Fibroblast of pulmonary artery (primary cell): ENCODE measurements around the gene CCDC88C.

ENCODE experiments used
- DNase-seq: peaks from one replicate; pipeline ENCODE4 v3.0.0-alpha.2; 2010; ENCODE audit warnings: low read depth
- H3K4me3 ChIP-seq: replicated peaks from 2 replicates; pipeline ENCODE4 v1.5.1; 2011; ENCODE audit warnings: low read depth, mild to moderate bottlenecking, control low read depth, low read length, moderate library complexity
- TF ChIP-seq, protein P1 (sequence below): IDR thresholded peaks from 2 replicates; pipeline ENCODE4 v1.5.1; 2011; ENCODE audit warnings: mild to moderate bottlenecking, control low read depth, low read length, inconsistent platforms; ENCODE audit errors: missing control alignments

The CCDC88C gene, protein sequence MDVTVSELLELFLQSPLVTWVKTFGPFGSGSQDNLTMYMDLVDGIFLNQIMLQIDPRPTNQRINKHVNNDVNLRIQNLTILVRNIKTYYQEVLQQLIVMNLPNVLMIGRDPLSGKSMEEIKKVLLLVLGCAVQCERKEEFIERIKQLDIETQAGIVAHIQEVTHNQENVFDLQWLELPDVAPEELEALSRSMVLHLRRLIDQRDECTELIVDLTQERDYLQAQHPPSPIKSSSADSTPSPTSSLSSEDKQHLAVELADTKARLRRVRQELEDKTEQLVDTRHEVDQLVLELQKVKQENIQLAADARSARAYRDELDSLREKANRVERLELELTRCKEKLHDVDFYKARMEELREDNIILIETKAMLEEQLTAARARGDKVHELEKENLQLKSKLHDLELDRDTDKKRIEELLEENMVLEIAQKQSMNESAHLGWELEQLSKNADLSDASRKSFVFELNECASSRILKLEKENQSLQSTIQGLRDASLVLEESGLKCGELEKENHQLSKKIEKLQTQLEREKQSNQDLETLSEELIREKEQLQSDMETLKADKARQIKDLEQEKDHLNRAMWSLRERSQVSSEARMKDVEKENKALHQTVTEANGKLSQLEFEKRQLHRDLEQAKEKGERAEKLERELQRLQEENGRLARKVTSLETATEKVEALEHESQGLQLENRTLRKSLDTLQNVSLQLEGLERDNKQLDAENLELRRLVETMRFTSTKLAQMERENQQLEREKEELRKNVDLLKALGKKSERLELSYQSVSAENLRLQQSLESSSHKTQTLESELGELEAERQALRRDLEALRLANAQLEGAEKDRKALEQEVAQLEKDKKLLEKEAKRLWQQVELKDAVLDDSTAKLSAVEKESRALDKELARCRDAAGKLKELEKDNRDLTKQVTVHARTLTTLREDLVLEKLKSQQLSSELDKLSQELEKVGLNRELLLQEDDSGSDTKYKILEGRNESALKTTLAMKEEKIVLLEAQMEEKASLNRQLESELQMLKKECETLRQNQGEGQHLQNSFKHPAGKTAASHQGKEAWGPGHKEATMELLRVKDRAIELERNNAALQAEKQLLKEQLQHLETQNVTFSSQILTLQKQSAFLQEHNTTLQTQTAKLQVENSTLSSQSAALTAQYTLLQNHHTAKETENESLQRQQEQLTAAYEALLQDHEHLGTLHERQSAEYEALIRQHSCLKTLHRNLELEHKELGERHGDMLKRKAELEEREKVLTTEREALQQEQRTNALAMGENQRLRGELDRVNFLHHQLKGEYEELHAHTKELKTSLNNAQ (N-terminal part only)

DNA sequence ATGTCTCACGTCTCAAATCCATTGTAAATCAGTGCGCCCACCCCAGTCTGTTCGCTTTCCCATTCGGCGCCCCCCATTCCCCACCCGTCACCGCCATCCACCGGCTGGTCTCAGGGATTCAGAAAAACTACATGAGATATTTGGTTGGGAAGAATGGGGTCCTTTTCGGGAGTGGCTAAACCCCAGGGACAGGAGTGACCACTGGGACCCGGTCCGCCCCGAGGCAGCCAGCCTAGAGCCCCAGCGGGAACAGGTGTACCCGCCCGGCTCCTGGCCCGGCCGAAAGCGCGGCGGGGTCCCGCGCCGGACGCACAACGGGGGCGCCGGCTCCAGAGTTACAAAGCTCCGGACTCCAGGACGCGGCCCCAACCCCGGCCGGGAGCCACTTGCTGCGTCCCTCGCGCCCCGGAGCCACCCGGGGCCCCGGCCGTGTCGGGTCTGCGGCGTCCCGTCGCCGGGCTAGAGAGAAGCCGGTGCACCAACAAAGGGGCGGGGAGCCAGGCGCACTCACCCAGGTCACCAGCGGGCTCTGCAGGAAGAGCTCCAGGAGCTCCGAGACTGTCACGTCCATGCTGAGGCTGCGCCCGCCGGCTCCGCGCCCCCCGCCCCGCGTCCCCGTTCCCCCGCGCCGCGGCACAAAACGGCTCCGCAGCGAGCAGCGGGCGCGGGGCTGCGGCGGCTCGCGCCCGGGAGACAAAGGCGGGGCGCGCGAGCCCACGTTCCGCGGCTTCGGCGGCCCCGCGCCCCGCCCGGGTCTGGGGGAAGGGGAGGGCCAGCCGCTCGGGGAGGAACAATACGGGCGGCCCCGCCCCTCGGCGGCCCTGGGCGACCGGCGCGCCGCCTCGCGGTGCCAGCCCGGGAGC lies at the start of gene CCDC88C:
Gene CCDC88C, minus strand, starts transcription at position 701 of the 863 bp plus-strand sequence. Its CDS starts 130 bp downstream, at position 571.
- peak within 1 kb of the TSS; percentile 28 for H3K4me3 ChIP-seq
- TF ChIP-seq, protein P1, sequence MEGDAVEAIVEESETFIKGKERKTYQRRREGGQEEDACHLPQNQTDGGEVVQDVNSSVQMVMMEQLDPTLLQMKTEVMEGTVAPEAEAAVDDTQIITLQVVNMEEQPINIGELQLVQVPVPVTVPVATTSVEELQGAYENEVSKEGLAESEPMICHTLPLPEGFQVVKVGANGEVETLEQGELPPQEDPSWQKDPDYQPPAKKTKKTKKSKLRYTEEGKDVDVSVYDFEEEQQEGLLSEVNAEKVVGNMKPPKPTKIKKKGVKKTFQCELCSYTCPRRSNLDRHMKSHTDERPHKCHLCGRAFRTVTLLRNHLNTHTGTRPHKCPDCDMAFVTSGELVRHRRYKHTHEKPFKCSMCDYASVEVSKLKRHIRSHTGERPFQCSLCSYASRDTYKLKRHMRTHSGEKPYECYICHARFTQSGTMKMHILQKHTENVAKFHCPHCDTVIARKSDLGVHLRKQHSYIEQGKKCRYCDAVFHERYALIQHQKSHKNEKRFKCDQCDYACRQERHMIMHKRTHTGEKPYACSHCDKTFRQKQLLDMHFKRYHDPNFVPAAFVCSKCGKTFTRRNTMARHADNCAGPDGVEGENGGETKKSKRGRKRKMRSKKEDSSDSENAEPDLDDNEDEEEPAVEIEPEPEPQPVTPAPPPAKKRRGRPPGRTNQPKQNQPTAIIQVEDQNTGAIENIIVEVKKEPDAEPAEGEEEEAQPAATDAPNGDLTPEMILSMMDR, result no peak
- DNase-seq, result no peak

DNA sequence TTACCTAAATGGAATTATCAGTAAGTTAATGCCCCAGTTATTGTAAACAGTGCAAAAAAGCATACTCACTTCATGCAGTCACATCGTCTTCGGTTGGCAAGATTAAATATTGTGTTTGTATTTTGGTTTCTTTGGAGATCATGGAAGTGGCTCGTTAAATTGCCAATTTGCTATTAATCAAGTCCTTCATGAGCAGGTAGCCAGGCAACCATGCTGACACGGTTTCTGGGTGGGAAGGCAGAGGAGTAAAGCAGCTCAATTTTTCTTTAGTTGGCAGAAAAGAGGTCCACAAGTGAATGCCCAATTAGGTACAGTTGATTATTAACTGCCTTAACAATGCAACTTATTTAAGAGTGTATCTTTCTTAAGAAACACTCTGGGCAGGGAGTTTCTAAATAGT lies 48.6 kb upstream of the CCDC88C start:
- TF ChIP-seq, protein P1, result no peak
- H3K4me3 ChIP-seq, result no peak overlapping the region
- DNase-seq, result no peak

DNA sequence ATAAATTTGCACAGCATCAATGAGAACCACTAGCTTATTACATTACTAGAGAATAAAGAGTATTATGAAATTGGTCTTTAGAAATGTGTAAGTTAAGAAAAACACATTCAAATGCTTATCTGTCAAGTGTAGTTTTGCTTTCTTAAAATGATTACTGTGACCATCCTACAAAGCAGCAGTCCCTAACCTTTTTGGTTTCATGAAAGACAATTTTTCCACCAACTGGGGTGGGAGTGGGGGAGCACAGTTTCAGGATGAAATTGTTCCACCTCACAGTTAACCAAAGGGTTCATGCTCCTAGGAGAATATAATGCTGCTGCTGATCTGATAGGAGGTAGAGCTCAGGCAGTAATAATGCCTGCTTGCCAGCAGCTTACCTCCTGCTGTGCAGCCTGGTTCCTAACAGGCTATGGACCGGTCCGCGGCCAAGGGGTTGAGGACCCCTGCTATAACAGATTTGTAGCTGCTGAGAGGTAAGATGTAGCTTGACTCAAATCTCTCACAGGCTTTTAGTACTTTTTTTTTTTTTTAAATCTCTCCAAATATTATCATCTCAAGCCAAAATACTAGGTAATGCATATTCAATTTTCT lies 47.1 kb upstream of the CCDC88C start:
- TF ChIP-seq, protein P1, result no peak
- DNase-seq, result no peak
- no peak overlapping the region for H3K4me3 ChIP-seq

DNA sequence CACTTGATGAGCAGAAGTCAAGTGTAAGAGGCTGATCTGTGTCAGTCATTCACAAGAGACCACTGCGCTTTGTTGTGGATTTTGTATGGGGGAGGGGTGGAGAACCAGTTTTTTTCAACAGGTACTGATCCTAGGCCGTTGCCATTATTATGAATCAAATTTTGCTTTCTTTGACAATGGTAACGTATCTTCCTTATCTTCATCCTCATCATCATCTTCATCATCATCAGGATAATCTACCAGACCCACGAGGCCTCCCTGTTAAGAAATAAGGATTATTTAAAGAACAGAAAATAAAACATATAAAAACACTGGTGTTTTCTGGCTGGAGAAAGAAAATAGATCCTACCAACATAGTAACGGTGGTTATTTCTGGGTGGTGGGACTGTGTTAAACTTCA lies 41.0 kb upstream of the CCDC88C start:
- TF ChIP-seq, protein P1, result no peak
- no peak for DNase-seq
- H3K4me3 ChIP-seq, result no peak overlapping the region

DNA sequence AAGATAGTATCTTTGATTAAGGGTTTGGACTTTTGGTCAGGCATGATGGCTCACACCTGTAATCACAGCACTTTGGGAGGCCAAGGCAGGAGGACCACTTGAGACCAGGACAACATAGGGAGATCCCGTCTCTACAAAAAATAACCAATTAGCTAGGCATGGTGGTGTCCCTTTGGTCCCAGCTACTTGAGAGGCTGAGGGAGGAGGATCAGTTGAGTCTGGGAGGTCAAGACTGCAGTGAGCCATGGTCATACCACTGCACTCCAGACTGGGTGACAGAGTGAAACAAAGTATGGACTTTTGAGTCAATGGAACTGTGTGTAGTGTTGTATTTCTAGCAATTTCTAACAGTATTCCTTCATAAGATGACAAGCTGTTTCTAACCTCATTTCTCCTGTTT lies 38.7 kb upstream of the CCDC88C start:
- TF ChIP-seq, protein P1, result no peak
- H3K4me3 ChIP-seq, result no peak overlapping the region
- no peak for DNase-seq
